ENCODE results near the gene CYP4V2. TPM values are rescaled to one million over a fixed set of nuclear protein-coding genes. Genes with fewer than 3 reads are reported as not detected.

The CYP4V2 gene
- polyA plus RNA-seq, 4 donors, result 14.1 to 30.7 (median 16.8) TPM

Other genes with a start within 250 kb of the CYP4V2 start
- gene TLR3, start 122.4 kb upstream of the CYP4V2 start, polyA plus RNA-seq (ENCODE audit: insufficient read length in 4 of 4), result 10 to 100 TPM; 12.4 to 17.1 (median 13.3) TPM
- 10 to 100 TPM; 21.5 to 57.3 (median 51.7) TPM for gene FAM149A, start 86.9 kb upstream of the CYP4V2 start, polyA plus RNA-seq (ENCODE audit: insufficient read length in 4 of 4)
- gene KLKB1, start 35.9 kb downstream of the CYP4V2 start, polyA plus RNA-seq (ENCODE audit: insufficient read length in 4 of 4), result 1 to 10 TPM; 1.1 to 2.4 (median 1.8) TPM
- gene F11, start 74.6 kb downstream of the CYP4V2 start, polyA plus RNA-seq (ENCODE audit: insufficient read length in 4 of 4), result 1 to 10 TPM; 1.8 to 4.7 (median 3.2) TPM

All from left renal pelvis (tissue), 4 donors.